Measurements from ENCODE around the gene OSBP2. TPM values are rescaled to one million over a fixed set of nuclear protein-coding genes. Genes with fewer than 3 reads are reported as not detected.

The OSBP2 gene
- total RNA-seq, 1 donor from 2014 or later: 3.1 TPM

DNA sequence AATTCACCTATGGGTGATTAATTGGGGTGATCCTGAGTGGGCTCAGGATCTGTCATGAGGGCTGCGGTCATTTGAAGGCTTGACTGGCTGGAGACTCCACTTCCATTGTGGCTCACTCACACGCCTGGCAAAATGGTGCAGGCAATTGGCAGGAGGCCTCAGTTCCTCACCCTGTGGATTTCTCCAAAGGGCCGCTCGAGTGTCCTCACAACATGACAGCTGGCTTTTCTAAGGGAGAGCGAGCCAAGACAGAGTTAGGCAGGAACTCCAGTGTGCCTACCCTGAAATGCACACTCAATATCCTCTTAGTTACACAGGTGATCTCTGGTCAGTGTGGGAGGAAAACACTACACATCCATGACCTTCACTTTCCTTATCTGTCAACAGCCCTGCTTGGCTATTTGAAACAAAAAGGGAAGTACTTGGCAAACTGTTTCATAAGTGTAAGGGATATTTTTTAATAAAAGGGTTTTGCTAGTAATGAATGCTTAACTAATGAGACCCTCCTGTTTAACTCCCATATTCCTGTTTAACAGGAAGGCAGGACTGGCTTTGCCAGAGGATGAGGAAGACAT, 25.7 kb downstream of the OSBP2 start:
- Histone ChIP-seq H3K4me3 (no peak overlapping the region), H3K27me3 (ENCODE audit: low read depth) (no peaks in the 10 kb centered on the region), H3K4me1 (no peaks in the 10 kb centered on the region), H3K36me3 (no peaks in the 10 kb centered on the region), H3K27ac (no peak overlapping the region), H3K9me3 (no peaks in the 10 kb centered on the region)
- ATAC-seq (no peak), DNase-seq (no peak)
- TF ChIP-seq, protein P1, sequence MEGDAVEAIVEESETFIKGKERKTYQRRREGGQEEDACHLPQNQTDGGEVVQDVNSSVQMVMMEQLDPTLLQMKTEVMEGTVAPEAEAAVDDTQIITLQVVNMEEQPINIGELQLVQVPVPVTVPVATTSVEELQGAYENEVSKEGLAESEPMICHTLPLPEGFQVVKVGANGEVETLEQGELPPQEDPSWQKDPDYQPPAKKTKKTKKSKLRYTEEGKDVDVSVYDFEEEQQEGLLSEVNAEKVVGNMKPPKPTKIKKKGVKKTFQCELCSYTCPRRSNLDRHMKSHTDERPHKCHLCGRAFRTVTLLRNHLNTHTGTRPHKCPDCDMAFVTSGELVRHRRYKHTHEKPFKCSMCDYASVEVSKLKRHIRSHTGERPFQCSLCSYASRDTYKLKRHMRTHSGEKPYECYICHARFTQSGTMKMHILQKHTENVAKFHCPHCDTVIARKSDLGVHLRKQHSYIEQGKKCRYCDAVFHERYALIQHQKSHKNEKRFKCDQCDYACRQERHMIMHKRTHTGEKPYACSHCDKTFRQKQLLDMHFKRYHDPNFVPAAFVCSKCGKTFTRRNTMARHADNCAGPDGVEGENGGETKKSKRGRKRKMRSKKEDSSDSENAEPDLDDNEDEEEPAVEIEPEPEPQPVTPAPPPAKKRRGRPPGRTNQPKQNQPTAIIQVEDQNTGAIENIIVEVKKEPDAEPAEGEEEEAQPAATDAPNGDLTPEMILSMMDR (IDR thresholded peaks at IDR 0.05): no peak
- intact Hi-C loops (cut with DNase I): no loop called here

DNA sequence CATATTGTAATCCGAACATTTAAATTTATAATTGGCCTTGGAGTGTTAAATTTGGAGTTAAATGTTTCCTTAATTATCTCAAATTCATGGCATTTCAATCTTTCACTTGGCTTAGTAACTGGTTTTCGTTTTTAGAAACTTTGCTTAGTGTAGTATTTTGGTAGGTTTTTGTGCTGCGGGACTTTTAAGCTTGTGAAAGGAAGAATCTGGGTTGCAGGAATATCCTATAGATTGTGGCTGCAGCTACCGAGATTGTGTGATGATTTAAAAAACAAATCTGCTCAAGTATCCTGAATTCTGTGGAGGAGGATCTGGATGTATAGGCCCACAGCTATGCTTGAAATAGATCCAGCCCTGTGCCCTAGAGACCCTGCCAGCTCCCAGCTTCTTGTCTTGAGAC, 27.1 kb downstream of the OSBP2 start:
- no peak for ATAC-seq
- Histone ChIP-seq H3K4me3 (no peak overlapping the region), H3K36me3 (no peaks in the 10 kb centered on the region), H3K27me3 (ENCODE audit: low read depth) (no peaks in the 10 kb centered on the region), H3K27ac (no peak overlapping the region), H3K4me1 (no peaks in the 10 kb centered on the region), H3K9me3 (no peaks in the 10 kb centered on the region)
- intact Hi-C loops (cut with DNase I): no loop called here
- no peak for DNase-seq
- TF ChIP-seq, protein P1 (IDR thresholded peaks at IDR 0.05): no peak

DNA sequence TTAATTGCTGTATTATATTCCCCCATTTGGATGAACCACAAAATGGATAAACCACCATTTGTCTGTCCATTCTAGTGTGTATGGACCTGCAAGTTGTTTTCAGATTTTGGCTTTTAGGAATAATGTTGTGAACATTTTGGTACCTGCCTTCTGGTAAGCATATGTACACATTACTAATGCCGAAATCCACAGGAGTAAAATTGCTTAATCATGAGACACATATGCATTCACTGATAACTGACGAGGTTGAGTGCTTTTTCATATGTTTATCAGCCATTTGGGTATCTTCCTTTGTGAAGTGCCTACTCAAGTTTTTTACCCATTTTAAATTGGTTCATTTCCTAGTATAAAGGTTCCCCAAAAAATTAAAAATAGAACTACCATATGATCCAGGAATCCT, 34.2 kb downstream of the OSBP2 start:
- ATAC-seq: no peak
- no peak for DNase-seq
- no peak overlapping the region for H3K4me3 ChIP-seq
- no peaks in the 10 kb centered on the region for H3K27me3 ChIP-seq (ENCODE audit: low read depth)
- H3K4me1 ChIP-seq: no peaks in the 10 kb centered on the region
- H3K36me3 ChIP-seq: no peaks in the 10 kb centered on the region
- intact Hi-C loops (cut with DNase I): no loop called here
- no peak overlapping the region for H3K27ac ChIP-seq
- no peaks in the 10 kb centered on the region for H3K9me3 ChIP-seq
- TF ChIP-seq, protein P1 (IDR thresholded peaks at IDR 0.05): no peak

DNA sequence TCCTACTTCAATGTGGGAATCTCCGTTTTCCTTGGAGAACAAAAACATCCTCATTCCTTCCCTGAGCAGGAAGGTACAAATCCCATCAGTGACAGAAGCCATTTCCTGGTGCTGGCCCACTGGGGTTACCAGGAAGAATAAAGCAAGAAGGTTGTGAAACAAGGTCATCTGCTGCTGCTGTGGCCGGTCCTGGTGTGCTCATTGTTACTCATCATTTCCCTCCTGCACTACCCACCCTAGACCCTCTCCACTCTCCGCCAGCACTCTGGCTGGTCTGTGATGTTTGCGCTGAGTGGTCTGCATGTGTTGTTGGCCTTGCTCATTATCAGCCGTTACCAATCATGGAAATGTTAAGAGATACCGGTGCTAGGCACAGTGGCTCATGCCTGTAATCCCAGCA, 37.0 kb downstream of the OSBP2 start:
- TF ChIP-seq, protein P1 (IDR thresholded peaks at IDR 0.05): no peak
- ATAC-seq (no peak), DNase-seq (no peak)
- intact Hi-C loops (cut with DNase I): no loop called here
- H3K27ac ChIP-seq: no peak overlapping the region
- no peaks in the 10 kb centered on the region for H3K27me3 ChIP-seq (ENCODE audit: low read depth)
- H3K4me3 ChIP-seq: no peak overlapping the region
- no peaks in the 10 kb centered on the region for H3K9me3 ChIP-seq
- H3K4me1 ChIP-seq: no peaks in the 10 kb centered on the region
- no peaks in the 10 kb centered on the region for H3K36me3 ChIP-seq

DNA sequence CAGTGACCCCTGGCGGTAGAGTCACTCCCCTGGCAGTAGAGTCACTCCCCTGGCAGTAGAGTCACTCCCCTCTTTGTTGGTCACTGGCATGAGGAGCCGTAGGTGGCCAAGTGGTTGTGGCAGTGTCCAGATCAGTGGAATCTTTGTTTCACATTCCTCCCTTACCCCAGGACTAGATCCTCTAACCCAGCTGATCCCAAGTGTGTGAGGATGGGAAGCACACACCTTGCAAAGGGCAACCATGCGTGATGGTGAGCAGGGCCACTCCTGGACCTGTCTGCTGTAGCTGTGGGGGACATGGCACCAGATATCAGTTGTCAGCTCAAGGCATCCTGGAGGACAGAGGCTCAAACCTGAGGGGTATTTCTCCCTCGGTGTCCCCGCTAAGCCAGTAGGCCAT, 37.8 kb downstream of the OSBP2 start:
- H3K36me3 ChIP-seq: no peaks in the 10 kb centered on the region
- TF ChIP-seq, protein P1 (IDR thresholded peaks at IDR 0.05): no peak
- ATAC-seq: no peak
- H3K9me3 ChIP-seq: no peaks in the 10 kb centered on the region
- DNase-seq: no peak
- no peak overlapping the region for H3K27ac ChIP-seq
- H3K4me1 ChIP-seq: no peaks in the 10 kb centered on the region
- intact Hi-C loops (cut with DNase I): no loop called here
- no peak overlapping the region for H3K4me3 ChIP-seq
- H3K27me3 ChIP-seq (ENCODE audit: low read depth): no peaks in the 10 kb centered on the region
